Activated CD4-positive, alpha-beta T cell treated with anti-CD3 and anti-CD28 coated beads, Interleukin-2, amount 10 ng/mL, durations not matched to agents 24 days and 14 days (primary cell): Measurements from ENCODE around the gene GRID1. TPM values are rescaled to one million over a fixed set of nuclear protein-coding genes. Genes with fewer than 3 reads are reported as not detected.

Source experiments
- DNase-seq: peaks from one replicate; pipeline ENCODE4 v3.0.0; 2022
- H3K27ac Mint-ChIP-seq: one replicate; pipeline ENCODE4 v1.8.0; 2022; ENCODE audit warnings: mild to moderate bottlenecking, mixed read lengths
- H3K27me3 Mint-ChIP-seq: one replicate; pipeline ENCODE4 v1.8.0; 2022; ENCODE audit warnings: mixed read lengths
- H3K36me3 Mint-ChIP-seq: one replicate; pipeline ENCODE4 v1.8.0; 2022; ENCODE audit warnings: low read depth, mild to moderate bottlenecking, mixed read lengths
- H3K4me1 Mint-ChIP-seq: one replicate; pipeline ENCODE4 v1.8.0; 2021; ENCODE audit warnings: mixed read lengths
- H3K4me3 Mint-ChIP-seq: one replicate; pipeline ENCODE4 v1.8.0; 2022; ENCODE audit warnings: mild to moderate bottlenecking, moderate library complexity, mixed read lengths
- H3K9me3 Mint-ChIP-seq: one replicate; pipeline ENCODE4 v1.8.0; 2021; ENCODE audit warnings: mixed read lengths
- intact Hi-C: fragments of 100-400 bp; cut with micrococcal nuclease; formaldehyde crosslinking; loops from one replicate; pipeline ENCODE4 v1.15.1; 2023
- total RNA-seq: library from RNA; stranded (reverse); gene quantifications from 2 replicates; pipeline ENCODE4 v1.2.3, GENCODE V29; 2022

GRID1 gene
- total RNA-seq, 1 donor from 2014 or later: not detected

DNA sequence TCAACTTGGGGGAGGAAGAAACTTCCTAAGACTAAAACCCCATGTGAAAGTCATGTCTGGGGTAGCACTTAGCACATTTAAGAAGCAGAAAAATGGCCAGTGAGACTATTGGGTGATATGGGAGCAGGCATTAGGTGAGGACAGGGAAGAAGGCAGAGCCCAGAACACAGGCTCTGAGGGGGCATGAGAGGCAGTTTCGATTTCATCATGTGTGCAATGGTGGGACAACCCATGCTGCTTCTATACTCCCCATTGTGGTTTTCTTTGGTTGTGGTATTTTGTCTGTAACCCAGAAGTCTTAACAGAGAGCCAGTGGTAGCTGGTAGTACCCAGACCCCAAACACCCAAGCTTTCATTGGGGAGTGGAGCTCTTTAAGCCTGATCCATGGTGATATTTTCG lies 752.0 kb downstream of the GRID1 start:
- Mint-ChIP-seq H3K36me3 (no peaks in the 10 kb centered on the region), H3K4me1 (peaks cover 25% of the 10 kb centered on the region), H3K27ac (no peak overlapping the region), H3K27me3 (peaks cover 22% of the 10 kb centered on the region), H3K4me3 (no peak overlapping the region), H3K9me3 (no peaks in the 10 kb centered on the region)
- intact Hi-C loops: no loop called here
- DNase-seq: no peak

DNA sequence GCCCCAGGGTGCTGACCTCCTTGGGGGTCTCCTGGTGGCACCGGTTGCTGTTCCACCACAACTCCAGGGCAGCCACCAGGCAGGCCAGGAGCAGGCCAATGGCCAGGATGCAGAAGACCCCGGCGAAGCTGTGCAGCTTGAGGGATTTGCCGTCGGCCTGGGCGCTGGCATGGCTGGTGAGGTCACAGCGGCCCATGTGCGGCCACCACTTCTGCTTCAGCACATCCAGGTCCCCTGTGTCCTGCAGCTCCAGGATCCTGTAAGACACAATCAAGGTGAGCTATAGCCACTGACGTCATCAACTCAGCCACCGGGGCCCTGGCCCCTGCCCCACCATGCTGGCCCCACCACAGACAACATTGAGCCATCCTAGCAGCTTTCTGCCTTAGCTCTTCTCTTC lies 753.2 kb downstream of the GRID1 start:
- no peak overlapping the region for H3K27ac Mint-ChIP-seq
- H3K27me3 Mint-ChIP-seq: peaks cover 27% of the 10 kb centered on the region
- H3K36me3 Mint-ChIP-seq: no peaks in the 10 kb centered on the region
- no peak overlapping the region for H3K4me3 Mint-ChIP-seq
- DNase-seq: no peak
- peaks cover 25% of the 10 kb centered on the region for H3K4me1 Mint-ChIP-seq
- intact Hi-C loops: no loop called here
- peaks cover 2% of the 10 kb centered on the region for H3K9me3 Mint-ChIP-seq

DNA sequence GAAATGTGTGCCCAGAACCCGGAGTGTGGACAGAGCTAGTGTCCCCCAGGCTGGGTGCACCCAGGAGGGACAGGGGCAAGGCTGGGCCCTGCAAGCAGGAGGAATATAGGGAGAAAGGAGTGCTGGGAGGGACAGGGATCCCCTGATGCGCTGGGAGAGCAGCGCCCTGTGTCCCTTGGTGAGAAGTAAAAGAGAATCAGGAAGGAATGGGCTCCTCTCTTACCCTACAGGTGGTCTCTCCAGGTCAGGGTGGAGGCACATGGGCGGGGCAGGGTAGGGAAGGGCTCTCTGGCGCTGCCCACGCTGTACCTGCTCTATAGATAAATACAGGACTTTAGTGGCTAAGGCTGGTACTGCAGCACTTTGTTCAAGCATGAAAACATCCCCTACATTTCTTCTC lies 753.8 kb downstream of the GRID1 start:
- Mint-ChIP-seq H3K27ac (no peak overlapping the region), H3K4me1 (peaks cover 25% of the 10 kb centered on the region), H3K4me3 (peak overlapping the region; percentile 46), H3K9me3 (peaks cover 7% of the 10 kb centered on the region), H3K27me3 (peaks cover 23% of the 10 kb centered on the region), H3K36me3 (no peaks in the 10 kb centered on the region)
- DNase-seq: peak; percentile 65
- intact Hi-C loops: no loop called here

DNA sequence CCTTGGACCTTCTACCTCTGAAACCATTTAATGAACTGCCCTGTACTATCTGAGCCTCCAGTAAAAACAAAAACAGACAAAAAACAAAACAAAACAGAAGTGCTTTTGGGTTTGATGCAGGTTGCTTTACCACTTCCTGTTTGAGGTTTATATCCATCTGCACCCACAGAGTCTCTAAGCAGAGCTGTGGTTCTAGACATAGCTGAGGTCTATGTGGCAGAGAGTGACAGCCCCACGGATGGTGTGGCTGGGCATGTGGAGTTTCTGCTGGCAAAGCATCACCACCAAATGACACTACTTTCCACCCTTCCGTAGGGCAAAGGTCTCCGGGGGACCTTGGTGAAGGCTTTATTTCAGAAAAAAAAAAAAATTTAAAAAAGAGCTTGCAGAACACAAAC lies 754.2 kb downstream of the GRID1 start:
- peaks cover 7% of the 10 kb centered on the region for H3K9me3 Mint-ChIP-seq
- peak; percentile 89 for DNase-seq
- intact Hi-C loops: no loop called here
- peak overlapping the region; percentile 46 for H3K4me3 Mint-ChIP-seq
- H3K4me1 Mint-ChIP-seq: peaks cover 25% of the 10 kb centered on the region
- peaks cover 25% of the 10 kb centered on the region for H3K27me3 Mint-ChIP-seq
- H3K27ac Mint-ChIP-seq: no peak overlapping the region
- no peaks in the 10 kb centered on the region for H3K36me3 Mint-ChIP-seq

DNA sequence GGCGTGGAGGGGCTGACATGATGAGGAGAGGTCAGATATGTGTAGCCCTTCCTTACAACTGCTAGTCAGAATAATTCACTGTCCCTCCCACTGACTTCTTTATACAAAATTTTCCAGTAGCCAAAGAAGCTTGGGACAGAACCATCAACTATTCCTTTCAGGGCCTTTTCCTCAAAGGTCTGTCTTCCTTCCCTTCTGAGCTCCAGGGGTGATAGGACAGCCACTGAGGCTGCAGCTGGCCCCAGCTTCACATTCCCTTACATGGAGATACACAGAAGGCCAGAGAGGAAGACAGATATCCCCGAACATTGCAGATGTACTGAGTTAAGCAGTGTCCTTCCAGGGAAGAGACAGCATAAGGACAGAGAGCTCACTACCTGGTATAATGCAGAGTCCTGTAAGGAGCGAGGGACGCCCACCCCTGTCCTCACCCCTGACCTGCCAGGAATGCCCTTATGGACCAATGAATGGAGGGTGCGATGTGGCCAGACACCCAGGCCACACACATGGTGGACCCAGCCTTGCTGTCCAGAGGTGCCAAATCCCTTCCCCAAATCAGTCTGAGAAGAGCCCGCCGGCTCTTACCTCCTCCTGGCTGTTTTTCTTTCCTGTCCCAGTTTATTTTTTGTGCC lies 754.7 kb downstream of the GRID1 start:
- peak overlapping the region; percentile 46 for H3K4me3 Mint-ChIP-seq

DNA sequence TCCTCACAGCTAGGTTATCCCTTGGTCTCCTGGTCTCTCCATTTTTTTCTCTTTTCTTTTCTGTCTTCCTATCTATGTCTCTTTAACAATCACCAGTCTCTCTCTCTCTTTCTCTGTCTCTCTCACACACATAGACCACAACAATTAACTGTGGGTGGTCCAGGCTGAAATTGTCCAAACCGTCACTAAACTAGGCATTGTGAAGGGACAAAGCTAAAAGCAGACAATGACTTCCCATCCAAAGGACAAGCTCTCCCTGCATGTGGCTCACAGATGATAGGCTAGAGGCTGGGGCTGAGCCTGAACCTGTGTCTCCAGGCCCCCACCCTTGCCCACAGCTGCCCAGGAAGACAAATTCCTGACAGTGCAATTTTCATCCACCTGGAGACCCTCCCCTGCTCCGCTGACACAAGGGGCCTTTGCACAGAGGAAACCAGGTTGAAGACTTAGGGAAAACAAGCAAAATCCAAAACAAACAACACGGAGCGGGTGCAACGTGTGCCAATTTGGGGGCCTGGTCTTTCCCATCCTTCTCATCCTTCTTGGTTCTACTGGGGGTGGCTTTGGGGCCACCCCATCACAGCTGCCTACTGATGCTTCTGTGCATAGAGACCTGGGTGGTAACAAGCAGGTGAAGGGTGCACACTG lies 755.4 kb downstream of the GRID1 start:
- H3K36me3 Mint-ChIP-seq: no peaks in the 10 kb centered on the region
- H3K27ac Mint-ChIP-seq: no peak overlapping the region
- H3K4me1 Mint-ChIP-seq: peaks cover 25% of the 10 kb centered on the region
- no peak for DNase-seq
- intact Hi-C loops: no loop called here
- H3K4me3 Mint-ChIP-seq: no peak overlapping the region
- peaks cover 7% of the 10 kb centered on the region for H3K9me3 Mint-ChIP-seq
- peaks cover 25% of the 10 kb centered on the region for H3K27me3 Mint-ChIP-seq

More for the DNA sequence above, 754.7 kb downstream of the GRID1 start:
- Mint-ChIP-seq H3K36me3 (no peaks in the 10 kb centered on the region), H3K9me3 (peaks cover 7% of the 10 kb centered on the region), H3K4me1 (peaks cover 25% of the 10 kb centered on the region), H3K27me3 (peaks cover 28% of the 10 kb centered on the region), H3K27ac (no peak overlapping the region)
- no peak for DNase-seq
- intact Hi-C loops: no loop called here

DNA sequence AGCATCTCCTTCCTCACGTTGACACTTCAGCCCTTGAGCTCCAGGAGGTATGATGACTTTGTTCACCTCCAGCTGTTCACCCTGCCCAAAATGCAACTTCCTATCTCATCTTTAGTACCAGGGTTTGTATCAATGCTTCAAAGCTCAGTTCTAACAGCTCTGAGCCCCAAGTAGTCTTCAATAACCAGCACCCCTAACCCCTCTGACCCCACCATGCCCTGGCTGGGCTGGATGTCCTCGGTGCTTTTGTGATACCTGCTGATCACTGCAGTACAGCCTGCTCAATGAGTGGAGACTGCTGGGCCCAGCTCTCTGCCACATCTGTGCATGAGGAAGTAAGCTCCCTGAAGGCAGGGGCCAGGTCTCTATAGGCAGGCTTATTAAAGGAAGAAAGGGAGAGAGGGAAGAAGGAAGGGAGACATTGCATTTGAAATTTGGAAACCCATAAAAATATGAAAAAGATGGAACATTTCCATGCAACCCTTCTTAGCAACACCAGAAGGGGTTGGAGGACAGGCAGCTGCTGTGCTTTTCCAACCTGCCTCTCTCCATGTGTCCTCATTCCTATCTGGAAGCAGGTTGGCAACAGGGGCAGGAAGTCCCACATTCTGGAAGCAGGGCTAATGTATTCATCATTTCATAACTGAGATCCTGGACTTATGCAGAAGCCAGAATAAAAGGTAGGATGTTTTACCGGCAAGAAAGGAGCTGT lies 756.1 kb downstream of the GRID1 start:
- peaks cover 27% of the 10 kb centered on the region for H3K27me3 Mint-ChIP-seq
- DNase-seq: peak; percentile 51
- H3K36me3 Mint-ChIP-seq: no peaks in the 10 kb centered on the region
- peaks cover 7% of the 10 kb centered on the region for H3K9me3 Mint-ChIP-seq
- H3K4me3 Mint-ChIP-seq: no peak overlapping the region
- H3K27ac Mint-ChIP-seq: no peak overlapping the region
- peaks cover 25% of the 10 kb centered on the region for H3K4me1 Mint-ChIP-seq
- intact Hi-C loops: no loop called here

DNA sequence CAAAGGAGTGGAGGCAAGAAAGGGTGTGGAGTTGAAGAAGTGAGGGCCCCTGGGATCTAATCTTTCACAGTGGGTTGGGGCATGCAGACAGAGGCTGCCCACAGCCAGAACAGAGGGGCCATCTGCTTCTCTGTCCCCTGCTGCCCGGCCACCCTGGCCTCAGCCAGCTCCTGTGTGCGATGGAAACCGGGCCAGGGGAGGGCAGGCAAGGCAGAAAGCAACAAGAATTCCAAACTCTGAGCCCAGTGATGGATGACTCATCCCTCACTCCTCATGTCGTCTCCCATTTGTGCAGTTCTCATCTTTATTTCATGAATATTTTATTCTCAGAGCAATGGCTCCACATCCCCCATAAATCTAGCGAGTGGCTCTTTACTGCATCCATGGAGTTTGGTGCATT lies 757.1 kb downstream of the GRID1 start:
- peaks cover 32% of the 10 kb centered on the region for H3K27me3 Mint-ChIP-seq
- H3K27ac Mint-ChIP-seq: no peak overlapping the region
- no peaks in the 10 kb centered on the region for H3K36me3 Mint-ChIP-seq
- intact Hi-C loops: no loop called here
- H3K4me1 Mint-ChIP-seq: peaks cover 24% of the 10 kb centered on the region
- peaks cover 7% of the 10 kb centered on the region for H3K9me3 Mint-ChIP-seq
- DNase-seq: no peak
- no peak overlapping the region for H3K4me3 Mint-ChIP-seq

DNA sequence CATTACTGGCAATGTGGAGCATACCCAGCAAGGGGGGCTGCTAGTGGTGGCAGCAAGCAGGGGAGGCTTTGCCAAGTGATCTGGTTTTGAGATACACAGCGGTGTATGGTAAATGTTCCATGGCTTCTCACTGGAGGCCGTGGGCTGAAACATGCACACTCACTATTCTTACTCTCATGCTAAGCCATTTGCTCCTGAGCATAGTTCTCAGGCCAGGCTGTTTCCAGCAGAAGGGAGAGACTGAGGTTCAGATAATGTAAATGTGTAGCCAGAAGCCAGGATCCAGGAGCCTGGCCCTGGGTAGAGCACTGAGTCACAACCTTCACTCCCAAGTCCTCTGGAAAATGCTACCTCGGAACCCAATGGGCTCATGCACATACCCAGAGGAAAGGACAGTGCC lies 757.9 kb downstream of the GRID1 start:
- DNase-seq: peak; percentile 53
- Mint-ChIP-seq H3K4me1 (peaks cover 17% of the 10 kb centered on the region), H3K9me3 (peaks cover 7% of the 10 kb centered on the region), H3K36me3 (no peaks in the 10 kb centered on the region), H3K4me3 (no peak overlapping the region), H3K27ac (no peak overlapping the region), H3K27me3 (peaks cover 28% of the 10 kb centered on the region)
- intact Hi-C loops: no loop called here

DNA sequence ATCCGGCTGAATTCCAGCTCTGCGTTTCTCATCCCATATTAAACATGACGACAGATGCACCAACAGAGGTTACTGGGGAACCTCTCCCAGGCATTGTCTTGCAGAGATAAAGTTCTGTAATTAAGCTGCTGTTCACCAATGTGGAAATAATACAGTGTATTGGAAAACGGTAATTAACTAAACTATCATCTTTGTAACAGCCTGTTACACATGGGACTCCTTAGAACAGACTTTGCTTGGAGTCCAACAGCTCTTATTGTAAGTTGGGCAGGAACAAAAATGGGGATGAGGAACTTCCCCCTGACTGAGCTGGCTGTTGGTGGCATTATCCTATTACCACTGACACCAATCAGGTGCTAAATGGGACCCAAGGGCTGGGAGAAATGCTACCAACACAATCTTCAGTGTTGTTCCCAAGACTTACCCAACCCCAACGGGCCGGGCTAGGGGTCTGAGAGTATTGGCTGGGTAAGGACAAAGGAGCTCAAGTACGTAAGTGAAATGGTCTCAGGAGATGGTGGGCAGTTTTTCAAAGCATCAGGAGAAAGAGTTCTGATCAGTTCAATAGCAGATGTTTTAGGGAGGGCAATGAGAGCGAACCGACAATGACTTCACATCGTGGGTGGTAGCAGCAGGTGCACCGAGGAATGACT lies 759.4 kb downstream of the GRID1 start:
- Mint-ChIP-seq H3K36me3 (no peaks in the 10 kb centered on the region), H3K27me3 (peaks cover 26% of the 10 kb centered on the region), H3K27ac (no peak overlapping the region), H3K9me3 (peaks cover 7% of the 10 kb centered on the region), H3K4me1 (peaks cover 15% of the 10 kb centered on the region), H3K4me3 (no peak overlapping the region)
- DNase-seq: peak; percentile 52
- intact Hi-C loops: no loop called here

DNA sequence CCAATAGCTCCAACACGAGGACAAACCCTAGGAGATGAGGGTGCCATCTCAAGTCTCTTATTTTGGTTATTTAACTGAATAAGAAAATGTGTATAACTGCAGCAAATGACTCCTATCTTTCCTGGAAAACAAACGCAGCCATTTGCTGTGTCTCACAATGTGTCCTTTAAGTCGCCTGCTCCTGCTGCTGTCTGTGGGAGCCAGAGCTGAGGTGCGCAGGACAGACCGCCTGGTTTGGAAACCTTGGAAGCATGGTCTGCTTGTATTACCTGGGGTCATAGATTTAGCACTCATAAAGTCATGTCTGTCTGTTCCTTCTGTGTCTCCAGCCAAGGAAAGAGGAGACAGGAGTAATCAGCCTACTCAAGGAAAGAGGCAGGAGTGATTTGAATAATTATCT lies 760.2 kb downstream of the GRID1 start:
- H3K9me3 Mint-ChIP-seq: peaks cover 7% of the 10 kb centered on the region
- no peak overlapping the region for H3K27ac Mint-ChIP-seq
- no peak overlapping the region for H3K4me3 Mint-ChIP-seq
- H3K36me3 Mint-ChIP-seq: no peaks in the 10 kb centered on the region
- DNase-seq: peak; percentile 31
- intact Hi-C loops: no loop called here
- H3K4me1 Mint-ChIP-seq: peaks cover 10% of the 10 kb centered on the region
- peaks cover 26% of the 10 kb centered on the region for H3K27me3 Mint-ChIP-seq

DNA sequence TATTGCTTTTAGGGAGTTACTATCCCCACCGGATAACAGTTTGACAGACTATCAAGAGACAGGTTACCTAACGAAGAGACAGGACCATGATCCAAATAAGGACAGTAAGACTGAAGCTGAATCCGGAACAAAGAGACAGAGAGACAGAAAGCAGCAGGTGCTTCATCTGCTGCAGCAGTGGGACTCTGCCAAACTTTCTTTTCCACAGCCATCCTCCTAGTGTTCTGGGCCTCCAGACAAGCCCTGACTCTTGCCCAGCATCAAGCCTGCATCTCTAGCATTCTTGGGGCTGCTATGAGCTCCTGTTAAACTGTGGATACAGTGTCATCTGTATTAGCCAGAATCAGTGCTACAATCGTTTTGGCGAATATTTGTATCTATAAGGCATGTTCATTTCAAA lies 761.7 kb downstream of the GRID1 start:
- H3K4me3 Mint-ChIP-seq: no peak overlapping the region
- no peak overlapping the region for H3K27ac Mint-ChIP-seq
- peaks cover 7% of the 10 kb centered on the region for H3K9me3 Mint-ChIP-seq
- DNase-seq: peak; percentile 32
- H3K27me3 Mint-ChIP-seq: peaks cover 26% of the 10 kb centered on the region
- H3K4me1 Mint-ChIP-seq: peaks cover 10% of the 10 kb centered on the region
- intact Hi-C loops: no loop called here
- H3K36me3 Mint-ChIP-seq: no peaks in the 10 kb centered on the region

DNA sequence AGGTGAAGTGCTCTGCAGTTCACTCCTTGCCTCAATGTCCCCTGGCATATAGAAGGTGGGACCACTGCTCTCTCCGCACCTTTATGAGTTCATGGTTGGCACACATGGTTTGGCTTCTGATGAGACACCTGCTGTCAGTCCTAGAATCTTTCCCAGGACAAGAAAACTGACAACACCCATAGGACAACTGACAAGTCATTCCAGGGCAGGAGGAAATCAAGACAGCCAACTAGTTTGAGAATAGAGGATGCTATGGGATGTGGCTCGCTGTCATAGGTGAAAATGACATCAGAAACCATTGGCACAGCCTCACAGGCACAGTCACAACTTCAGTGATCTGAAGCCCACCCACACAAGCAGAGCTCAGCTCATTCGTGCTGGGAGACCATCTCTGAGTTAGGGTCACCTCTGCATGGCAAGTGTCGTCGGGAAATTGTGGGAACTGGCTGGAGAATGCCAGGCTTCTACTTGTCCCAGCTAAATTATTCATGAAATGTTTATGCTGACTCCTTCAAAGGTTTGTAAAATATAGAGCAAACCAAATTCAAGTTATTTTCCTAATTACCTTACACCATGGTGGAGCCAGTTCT lies 762.4 kb downstream of the GRID1 start:
- H3K4me1 Mint-ChIP-seq: peaks cover 10% of the 10 kb centered on the region

More for the DNA sequence above, 762.4 kb downstream of the GRID1 start:
- H3K27ac Mint-ChIP-seq: no peak overlapping the region
- intact Hi-C loops: no loop called here
- no peaks in the 10 kb centered on the region for H3K36me3 Mint-ChIP-seq
- peaks cover 25% of the 10 kb centered on the region for H3K27me3 Mint-ChIP-seq
- H3K9me3 Mint-ChIP-seq: peaks cover 7% of the 10 kb centered on the region
- peak; percentile 46 for DNase-seq
- H3K4me3 Mint-ChIP-seq: no peak overlapping the region
